ENCODE results near the gene VIT.

DNA sequence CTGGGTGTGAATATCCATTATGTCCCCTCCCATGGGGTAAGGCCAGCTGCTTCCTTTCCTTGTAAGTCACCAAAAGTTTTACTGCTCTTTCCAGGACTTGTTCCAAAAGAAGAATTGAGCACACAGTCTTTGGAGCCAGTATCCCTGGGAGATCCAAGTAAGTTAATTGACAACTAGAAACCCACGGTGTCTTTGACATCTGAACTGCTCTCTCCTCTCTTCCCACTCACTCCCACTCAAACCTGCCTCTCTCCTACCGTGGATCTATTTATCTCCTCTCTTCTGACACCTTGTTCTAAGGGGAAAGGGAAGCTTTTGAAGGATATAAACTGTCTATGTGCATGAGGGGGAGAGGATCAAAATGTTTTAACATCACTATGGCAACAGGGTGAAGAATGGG lies 86.7 kb downstream of the VIT start:
- no peak for TF ChIP-seq EZH2 (IDR thresholded peaks at IDR 0.05; ENCODE audit: insufficient read depth, low read length)
- TF ChIP-seq, protein P1, sequence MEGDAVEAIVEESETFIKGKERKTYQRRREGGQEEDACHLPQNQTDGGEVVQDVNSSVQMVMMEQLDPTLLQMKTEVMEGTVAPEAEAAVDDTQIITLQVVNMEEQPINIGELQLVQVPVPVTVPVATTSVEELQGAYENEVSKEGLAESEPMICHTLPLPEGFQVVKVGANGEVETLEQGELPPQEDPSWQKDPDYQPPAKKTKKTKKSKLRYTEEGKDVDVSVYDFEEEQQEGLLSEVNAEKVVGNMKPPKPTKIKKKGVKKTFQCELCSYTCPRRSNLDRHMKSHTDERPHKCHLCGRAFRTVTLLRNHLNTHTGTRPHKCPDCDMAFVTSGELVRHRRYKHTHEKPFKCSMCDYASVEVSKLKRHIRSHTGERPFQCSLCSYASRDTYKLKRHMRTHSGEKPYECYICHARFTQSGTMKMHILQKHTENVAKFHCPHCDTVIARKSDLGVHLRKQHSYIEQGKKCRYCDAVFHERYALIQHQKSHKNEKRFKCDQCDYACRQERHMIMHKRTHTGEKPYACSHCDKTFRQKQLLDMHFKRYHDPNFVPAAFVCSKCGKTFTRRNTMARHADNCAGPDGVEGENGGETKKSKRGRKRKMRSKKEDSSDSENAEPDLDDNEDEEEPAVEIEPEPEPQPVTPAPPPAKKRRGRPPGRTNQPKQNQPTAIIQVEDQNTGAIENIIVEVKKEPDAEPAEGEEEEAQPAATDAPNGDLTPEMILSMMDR (IDR thresholded peaks at IDR 0.05; ENCODE audit: insufficient read depth, low read depth, low read length), result no peak

Measured in astrocyte (in vitro differentiated cells and primary cell).